22Rv1 (cell line): ENCODE data around the gene SOX21.

Source experiments
- ZFX ChIP-seq: fragments of 450-650 bp; IDR thresholded peaks from 2 replicates; pipeline ENCODE4 v1.6.1; 2017; ENCODE audit warnings: antibody characterized with exemption, borderline replicate concordance
- TF ChIP-seq, protein P1 (sequence below): fragments of 450-650 bp; IDR thresholded peaks from 2 replicates; pipeline ENCODE4 v1.5.1; 2017; ENCODE audit warnings: mild to moderate bottlenecking

DNA sequence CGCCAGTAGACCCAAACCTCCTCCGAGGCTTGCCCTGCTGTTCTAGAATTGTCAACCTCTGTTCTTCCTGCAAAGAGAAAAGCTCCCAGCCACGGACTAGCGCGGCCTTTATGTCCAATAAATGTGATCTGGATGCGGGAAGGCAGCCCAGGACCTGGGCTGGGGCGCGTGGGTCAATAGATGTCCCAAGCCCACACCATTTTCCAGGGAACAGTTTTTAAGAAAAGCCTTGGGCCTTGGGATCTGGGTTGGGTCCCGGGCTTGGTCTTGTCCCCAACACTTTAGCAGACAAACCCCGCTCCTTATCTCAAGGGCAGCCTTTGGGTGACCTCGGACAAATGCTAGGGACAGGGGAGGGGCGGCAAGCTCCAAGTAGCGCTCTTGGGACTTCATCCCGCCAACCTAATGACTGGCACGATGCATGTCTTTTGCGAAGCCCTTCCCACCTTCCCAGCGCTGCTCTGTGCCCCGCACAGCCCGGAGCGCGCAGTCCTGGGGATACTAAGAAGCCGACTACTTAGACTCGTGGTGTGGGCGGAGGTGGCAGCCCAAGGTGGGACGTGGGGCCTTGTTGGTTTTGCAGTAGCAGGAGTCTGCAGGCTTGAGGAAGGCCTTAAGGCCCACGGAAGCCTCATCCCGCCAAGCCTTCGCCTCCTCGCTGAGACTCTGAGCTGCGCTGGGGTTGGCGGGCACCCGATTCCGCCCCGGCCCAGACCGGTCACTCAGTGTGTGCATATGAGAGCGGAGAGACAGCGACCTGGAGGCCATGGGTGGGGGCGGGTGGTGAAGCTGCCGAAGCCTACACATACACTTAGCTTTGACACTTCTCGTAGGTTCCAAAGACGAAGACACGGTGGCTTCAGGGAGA lies 10.8 kb downstream of the SOX21 start:
- TF ChIP-seq, protein P1, sequence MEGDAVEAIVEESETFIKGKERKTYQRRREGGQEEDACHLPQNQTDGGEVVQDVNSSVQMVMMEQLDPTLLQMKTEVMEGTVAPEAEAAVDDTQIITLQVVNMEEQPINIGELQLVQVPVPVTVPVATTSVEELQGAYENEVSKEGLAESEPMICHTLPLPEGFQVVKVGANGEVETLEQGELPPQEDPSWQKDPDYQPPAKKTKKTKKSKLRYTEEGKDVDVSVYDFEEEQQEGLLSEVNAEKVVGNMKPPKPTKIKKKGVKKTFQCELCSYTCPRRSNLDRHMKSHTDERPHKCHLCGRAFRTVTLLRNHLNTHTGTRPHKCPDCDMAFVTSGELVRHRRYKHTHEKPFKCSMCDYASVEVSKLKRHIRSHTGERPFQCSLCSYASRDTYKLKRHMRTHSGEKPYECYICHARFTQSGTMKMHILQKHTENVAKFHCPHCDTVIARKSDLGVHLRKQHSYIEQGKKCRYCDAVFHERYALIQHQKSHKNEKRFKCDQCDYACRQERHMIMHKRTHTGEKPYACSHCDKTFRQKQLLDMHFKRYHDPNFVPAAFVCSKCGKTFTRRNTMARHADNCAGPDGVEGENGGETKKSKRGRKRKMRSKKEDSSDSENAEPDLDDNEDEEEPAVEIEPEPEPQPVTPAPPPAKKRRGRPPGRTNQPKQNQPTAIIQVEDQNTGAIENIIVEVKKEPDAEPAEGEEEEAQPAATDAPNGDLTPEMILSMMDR = no peak
- TF ChIP-seq ZFX = no peak
